HG02840 (cell line): Measurements from ENCODE around the gene FCER1A.
"Not testable (repeated sequence)": the region's sequence is repeated elsewhere in the genome, so short reads cannot be mapped to it uniquely, and the experiment has no call there.

Experiments used
- ATAC-seq: cut with Tn5 transposase; IDR thresholded peaks from one replicate; pipeline ENCODE4 v1.9.1; 2021; ENCODE audit warnings: mild to moderate bottlenecking, moderate library complexity, moderate number of reproducible peaks; ENCODE audit not compliant: unreplicated experiment, low FRiP score

Gene FCER1A

GRCh38 chr1:159342761-159343425, 40.8 kb downstream of the FCER1A start:
- ATAC-seq = no peak

DNA sequence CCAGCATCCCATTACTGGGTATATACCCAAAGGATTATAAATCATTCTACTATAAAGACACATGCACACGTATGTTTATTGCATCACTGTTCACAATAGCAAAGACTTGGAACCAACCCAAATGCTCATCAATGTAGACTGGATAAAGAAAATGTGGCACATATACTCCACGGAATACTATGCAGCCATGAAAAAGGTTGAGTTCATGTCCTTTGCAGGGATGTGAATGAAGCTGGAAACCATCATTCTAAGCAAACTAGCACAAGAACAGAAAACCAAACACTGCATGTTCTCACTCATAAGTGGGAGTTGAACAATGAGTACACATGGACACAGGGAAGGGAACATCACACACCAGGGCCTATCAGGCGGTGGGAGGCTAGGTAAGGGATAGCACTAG, 47.2 kb downstream of the FCER1A start:
- ATAC-seq = not testable (repeated sequence)

DNA sequence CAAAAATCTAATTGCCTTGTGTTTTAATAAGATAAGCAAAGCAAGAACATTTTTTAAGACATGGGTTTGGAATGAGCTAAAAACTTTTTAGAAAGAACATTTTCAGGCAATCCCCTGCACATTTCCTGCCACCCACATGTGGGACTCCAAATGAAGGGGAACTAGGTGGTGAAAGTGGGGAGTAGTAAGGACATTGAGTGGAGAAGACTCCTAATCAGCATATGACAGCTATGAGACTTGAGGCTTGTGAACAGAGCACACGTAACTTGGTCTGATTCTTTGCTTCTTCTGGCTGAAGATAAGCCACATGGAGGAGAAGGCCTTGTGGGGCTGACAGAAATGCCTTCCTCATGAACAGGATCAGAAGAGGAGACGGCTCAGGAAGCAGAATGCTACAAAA, 50.3 kb downstream of the FCER1A start:
- no peak for ATAC-seq
